Testis (tissue), 3 donors: ENCODE data around the gene DDX31. TPM values are rescaled to one million over a fixed set of nuclear protein-coding genes. Genes with fewer than 3 reads are reported as not detected.

Experiments
- DNase-seq: peaks from one replicate; pipeline ENCODE4 v3.0.0-alpha.2; 2019
- H3K27ac ChIP-seq, 2 donors: fragments of 200-600 bp; sonication (generic); one replicate each; pipeline ENCODE4 v1.5.1; 2019
- H3K27me3 ChIP-seq: fragments of 200-600 bp; sonication (generic); one replicate; pipeline ENCODE4 v1.5.1; 2019
- H3K36me3 ChIP-seq: fragments of 200-600 bp; sonication (generic); one replicate; pipeline ENCODE4 v1.5.1; 2017; ENCODE audit warnings: low read depth; ENCODE audit errors: missing control alignments
- H3K4me1 ChIP-seq: fragments of 200-600 bp; sonication (generic); one replicate; pipeline ENCODE4 v1.5.1; 2019
- H3K4me3 ChIP-seq, 2 donors: fragments of 200-600 bp; sonication (generic); one replicate each; pipeline ENCODE4 v1.5.1; 2017 to 2019
- H3K9me3 ChIP-seq: fragments of 200-600 bp; sonication (generic); one replicate; pipeline ENCODE4 v1.5.1; 2017
- POLR2A ChIP-seq: fragments of 450-650 bp; IDR thresholded peaks from one replicate; pipeline ENCODE4 v1.6.1; 2017; ENCODE audit warnings: antibody characterized with exemption, mild to moderate bottlenecking, moderate library complexity
- WGBS, 2 donors: methylation state at CpG; one replicate each; pipeline ENCODE4 v1.1.5; 2018; 5-methylcytosine and 5-hydroxymethylcytosine counted together
- intact Hi-C: fragments of 100-400 bp; cut with DNase I; formaldehyde crosslinking; loops from one replicate; pipeline ENCODE4 v1.15.1; 2023; ENCODE audit warnings: low total_unique reads
- polyA plus RNA-seq: library from polyadenylated mRNA; stranded (reverse); fragments of 350-450 nt; fragmentation: Illumina TruSeq; extraction: RNeasy Lipid Tissue Mini Kit (QIAGEN cat#74804); gene quantifications from one replicate; pipeline ENCODE4 v1.2.3, GENCODE V29; 2014; ENCODE audit warnings: low read depth, low replicate concordance; ENCODE audit not compliant: insufficient read depth
- total RNA-seq, 2 donors: library from RNA; depleted of rRNA; stranded (reverse); fragments of >200 nt; gene quantifications; one replicate each; pipeline ENCODE4 v1.2.3, GENCODE V29; 2016
- TF ChIP-seq, protein P1 (sequence below), 3 experiments: fragments of 450-650 bp in 2 of 3; fragments of 200-600 bp in 1 of 3; sonication (generic) in 1 of 3; IDR thresholded peaks; one replicate each; pipeline ENCODE4 v1.5.1; 2016 to 2019; ENCODE audit warnings: antibody characterized with exemption in 3 of 3, mild to moderate bottlenecking in 2 of 3, moderate library complexity in 1 of 3

The DDX31 gene
- total and polyA plus RNA-seq, 3 donors from 2014 or later: 17.9 to 24.2 (median 21.1) TPM

GRCh38 chr9:132546148-132547051 lies 123.4 kb downstream of the DDX31 start:
- no peak overlapping the region for H3K4me3 ChIP-seq
- DNase-seq: peak; percentile 37
- 18 to 55% methylated on average over 18 to 27 of the region's 27 CpGs for WGBS, 2 donors
- TF ChIP-seq, protein P1, sequence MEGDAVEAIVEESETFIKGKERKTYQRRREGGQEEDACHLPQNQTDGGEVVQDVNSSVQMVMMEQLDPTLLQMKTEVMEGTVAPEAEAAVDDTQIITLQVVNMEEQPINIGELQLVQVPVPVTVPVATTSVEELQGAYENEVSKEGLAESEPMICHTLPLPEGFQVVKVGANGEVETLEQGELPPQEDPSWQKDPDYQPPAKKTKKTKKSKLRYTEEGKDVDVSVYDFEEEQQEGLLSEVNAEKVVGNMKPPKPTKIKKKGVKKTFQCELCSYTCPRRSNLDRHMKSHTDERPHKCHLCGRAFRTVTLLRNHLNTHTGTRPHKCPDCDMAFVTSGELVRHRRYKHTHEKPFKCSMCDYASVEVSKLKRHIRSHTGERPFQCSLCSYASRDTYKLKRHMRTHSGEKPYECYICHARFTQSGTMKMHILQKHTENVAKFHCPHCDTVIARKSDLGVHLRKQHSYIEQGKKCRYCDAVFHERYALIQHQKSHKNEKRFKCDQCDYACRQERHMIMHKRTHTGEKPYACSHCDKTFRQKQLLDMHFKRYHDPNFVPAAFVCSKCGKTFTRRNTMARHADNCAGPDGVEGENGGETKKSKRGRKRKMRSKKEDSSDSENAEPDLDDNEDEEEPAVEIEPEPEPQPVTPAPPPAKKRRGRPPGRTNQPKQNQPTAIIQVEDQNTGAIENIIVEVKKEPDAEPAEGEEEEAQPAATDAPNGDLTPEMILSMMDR (IDR thresholded peaks at IDR 0.05): no peak
- no peak for TF ChIP-seq POLR2A
- no peaks in the 10 kb centered on the region for H3K36me3 ChIP-seq
- no peak overlapping the region for H3K27ac ChIP-seq
- intact Hi-C loops: no loop called here
- H3K9me3 ChIP-seq: no peaks in the 10 kb centered on the region
- H3K27me3 ChIP-seq: no peaks in the 10 kb centered on the region
- no peaks in the 10 kb centered on the region for H3K4me1 ChIP-seq

DNA sequence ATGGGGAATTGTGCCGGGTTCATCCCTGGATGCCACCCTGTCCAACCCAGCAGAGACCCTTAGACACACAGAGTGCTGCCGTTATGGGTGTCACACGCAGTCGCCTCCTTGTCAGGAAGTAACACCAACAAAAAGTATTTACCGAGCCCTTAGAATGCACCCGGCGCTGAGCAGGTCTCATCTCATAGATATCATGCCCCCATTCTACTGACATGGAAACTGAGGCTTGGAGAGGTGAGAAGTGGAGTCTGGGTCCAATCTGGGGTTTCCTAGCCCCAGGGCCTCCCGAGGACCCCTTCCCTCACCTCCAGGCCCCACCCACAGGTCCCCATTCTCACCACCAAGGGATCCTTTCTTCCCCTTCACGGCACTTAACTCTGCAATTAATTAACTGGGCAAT lies 124.2 kb downstream of the DDX31 start:
- H3K4me3 ChIP-seq: no peak overlapping the region
- no peaks in the 10 kb centered on the region for H3K4me1 ChIP-seq
- no peaks in the 10 kb centered on the region for H3K9me3 ChIP-seq
- intact Hi-C loops: no loop called here
- TF ChIP-seq, protein P1 (IDR thresholded peaks at IDR 0.05): no peak
- TF ChIP-seq POLR2A: no peak
- H3K27ac ChIP-seq: no peak overlapping the region
- WGBS, 2 donors: 90 to 91% methylated on average over 5 to 9 of the region's 9 CpGs
- no peaks in the 10 kb centered on the region for H3K36me3 ChIP-seq
- DNase-seq: no peak
- no peaks in the 10 kb centered on the region for H3K27me3 ChIP-seq

DNA sequence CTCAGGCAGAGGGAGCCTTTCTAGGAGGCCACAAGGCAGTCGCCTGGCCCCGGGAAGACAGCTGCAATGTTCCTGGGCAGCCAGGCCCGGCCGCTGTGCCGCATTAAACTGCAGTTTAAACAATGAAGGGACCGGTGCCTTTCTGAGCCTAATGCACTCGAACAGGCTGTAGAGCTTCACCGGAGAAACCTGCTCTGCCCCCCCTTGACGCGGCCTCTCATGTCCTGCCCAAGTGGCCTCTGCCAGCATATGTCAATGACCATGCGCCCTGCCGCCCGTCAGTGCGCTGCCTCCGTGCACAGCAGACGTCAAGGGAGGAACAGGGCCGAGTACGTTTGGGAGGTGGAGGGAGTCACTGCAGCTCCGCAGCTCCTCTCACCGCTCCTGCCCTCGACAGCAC lies 125.8 kb downstream of the DDX31 start:
- 74 to 80% methylated on average over 21 of the region's 21 CpGs for WGBS, 2 donors
- Histone ChIP-seq H3K4me1 (no peaks in the 10 kb centered on the region), H3K27me3 (no peaks in the 10 kb centered on the region), H3K9me3 (no peaks in the 10 kb centered on the region), H3K27ac (no peak overlapping the region), H3K36me3 (no peaks in the 10 kb centered on the region), H3K4me3 (no peak overlapping the region)
- TF ChIP-seq, protein P1 (IDR thresholded peaks at IDR 0.05): no peak
- TF ChIP-seq POLR2A: no peak
- DNase-seq: no peak
- intact Hi-C loops: no loop called here

GRCh38 chr9:132543251-132543650 lies 126.5 kb downstream of the DDX31 start:
- Histone ChIP-seq H3K4me1 (no peaks in the 10 kb centered on the region), H3K4me3 (no peak overlapping the region), H3K27me3 (no peaks in the 10 kb centered on the region), H3K36me3 (no peaks in the 10 kb centered on the region), H3K9me3 (no peaks in the 10 kb centered on the region), H3K27ac (no peak overlapping the region)
- WGBS, 2 donors: 100% methylated on average over 1 to 4 of the region's 4 CpGs
- DNase-seq: no peak
- intact Hi-C loops: no loop called here
- TF ChIP-seq, protein P1 (IDR thresholded peaks at IDR 0.05): no peak
- no peak for TF ChIP-seq POLR2A

Other genes with a start within 250 kb of the DDX31 start
- gene BARHL1, start 87.4 kb downstream of the DDX31 start, total RNA-seq: under 1 TPM in 1 of 2 donors, not detected in 1; 0.31 TPM
- 0.13 TPM for gene BARHL1, start 87.4 kb downstream of the DDX31 start, polyA plus RNA-seq
- gene GTF3C4, start 481 bp upstream of the DDX31 start, total RNA-seq: 10 to 100 TPM; 17.2 to 18.4 TPM
- 19.4 TPM for gene GTF3C4, start 481 bp upstream of the DDX31 start, polyA plus RNA-seq
- 10 to 100 TPM; 15.0 to 15.1 TPM for gene AK8, start 208.3 kb upstream of the DDX31 start, total RNA-seq
- 54.8 TPM for gene AK8, start 208.3 kb upstream of the DDX31 start, polyA plus RNA-seq
- 100 to 1,000 TPM in 1 of 2 donors, 10 to 100 TPM in 1; 61.2 to 115 TPM for gene SPACA9, start 208.9 kb upstream of the DDX31 start, total RNA-seq
- 179 TPM for gene SPACA9, start 208.9 kb upstream of the DDX31 start, polyA plus RNA-seq